SU-DHL-6 (cell line): Measurements from ENCODE around the gene ABHD13.

Source experiments
- H2AFZ ChIP-seq: fragments of 200-600 bp; sonication (generic); 2 replicates; pipeline ENCODE4 v1.6.1; 2014; ENCODE audit warnings: low read depth, mild to moderate bottlenecking, moderate library complexity, mixed read lengths, antibody characterized with exemption, low read length; ENCODE audit not compliant: severe bottlenecking
- H3F3A ChIP-seq: fragments of 200-600 bp; shearing (Covaris generic); 2 replicates; pipeline ENCODE4 v1.6.0; 2016; ENCODE audit warnings: antibody characterized with exemption, mild to moderate bottlenecking; ENCODE audit not compliant: insufficient read depth
- H3K27ac ChIP-seq: fragments of 200-600 bp; sonication (generic); 2 replicates; pipeline ENCODE4 v1.5.1; 2016; ENCODE audit warnings: low read depth, mild to moderate bottlenecking, low read length, moderate library complexity, mixed read lengths
- H3K27me3 ChIP-seq: fragments of 200-600 bp; sonication (generic), shearing (Covaris generic); 2 replicates; pipeline ENCODE4 v1.6.0; 2014; ENCODE audit warnings: mild to moderate bottlenecking, low read length
- H3K36me3 ChIP-seq: fragments of 200-600 bp; sonication (generic); 2 replicates; pipeline ENCODE4 v1.6.1; 2014; ENCODE audit warnings: mild to moderate bottlenecking, low read length, mixed read lengths
- H3K4me2 ChIP-seq: fragments of 300-600, 200-600 bp; shearing (Covaris generic), sonication (generic); 2 replicates; pipeline ENCODE4 v1.6.0; 2014; ENCODE audit warnings: low read length, low read depth, mild to moderate bottlenecking; ENCODE audit not compliant: poor library complexity, severe bottlenecking
- H3K4me3 ChIP-seq: fragments of 200-600 bp; sonication (generic); 2 replicates; pipeline ENCODE4 v1.5.1; 2014; ENCODE audit warnings: antibody characterized with exemption, low read length, mild to moderate bottlenecking, mixed read lengths; ENCODE audit not compliant: insufficient read depth, poor library complexity, severe bottlenecking
- H3K79me2 ChIP-seq: fragments of 200-600 bp; sonication (generic); 2 replicates; pipeline ENCODE4 v1.6.1; 2014; ENCODE audit warnings: mild to moderate bottlenecking, low read length, moderate library complexity; ENCODE audit not compliant: insufficient read depth
- H3K9ac ChIP-seq: fragments of 200-600 bp; sonication (generic); 2 replicates; pipeline ENCODE4 v1.7.0; 2014; ENCODE audit warnings: mild to moderate bottlenecking, low read length
- H3K9me2 ChIP-seq: fragments of 200-600 bp; sonication (generic); replicated peaks from 2 replicates; pipeline ENCODE4 v1.6.1; 2014; ENCODE audit warnings: low read length; ENCODE audit not compliant: insufficient read depth
- H3K9me3 ChIP-seq: fragments of 200-600 bp; sonication (generic); 2 replicates; pipeline ENCODE4 v1.6.1; 2014; ENCODE audit warnings: low read length, mixed read lengths; ENCODE audit not compliant: insufficient read depth
- H4K20me1 ChIP-seq: fragments of 200-600 bp; sonication (generic); 2 replicates; pipeline ENCODE4 v1.6.1; 2014; ENCODE audit warnings: low read depth, mild to moderate bottlenecking, antibody characterized with exemption, low read length, moderate library complexity, mixed read lengths
- EZH2phosphoT487 ChIP-seq: fragments of 200-600 bp; sonication (generic), shearing (Covaris generic); conservative IDR thresholded peaks from 2 replicates; pipeline ENCODE4 v1.6.1; 2018; ENCODE audit warnings: mild to moderate bottlenecking, antibody characterized with exemption, low read length, moderate library complexity, mixed read lengths
- TF ChIP-seq, protein P1 (sequence below): fragments of 200-600 bp; sonication (generic); IDR thresholded peaks from one replicate; pipeline ENCODE4 v1.5.1; 2017; ENCODE audit warnings: antibody characterized with exemption, mild to moderate bottlenecking, low read length, moderate library complexity; ENCODE audit not compliant: insufficient read depth, poor library complexity, severe bottlenecking

Gene ABHD13

GRCh38 chr13:108178078-108178477, 40.1 kb upstream of the ABHD13 start:
- Histone ChIP-seq H3K27me3 (no peaks in the 10 kb centered on the region), H4K20me1 (no peaks in the 10 kb centered on the region), H3K9me3 (no peaks in the 10 kb centered on the region), H2AFZ (no peak overlapping the region), H3K4me2 (no peak overlapping the region), H3K79me2 (no peaks in the 10 kb centered on the region), H3K36me3 (no peaks in the 10 kb centered on the region), H3F3A (no peaks in the 10 kb centered on the region), H3K27ac (no peak overlapping the region), H3K4me3 (no peak overlapping the region), H3K9ac (no peak overlapping the region), H3K9me2 (no peaks in the 10 kb centered on the region)
- TF ChIP-seq, protein P1, sequence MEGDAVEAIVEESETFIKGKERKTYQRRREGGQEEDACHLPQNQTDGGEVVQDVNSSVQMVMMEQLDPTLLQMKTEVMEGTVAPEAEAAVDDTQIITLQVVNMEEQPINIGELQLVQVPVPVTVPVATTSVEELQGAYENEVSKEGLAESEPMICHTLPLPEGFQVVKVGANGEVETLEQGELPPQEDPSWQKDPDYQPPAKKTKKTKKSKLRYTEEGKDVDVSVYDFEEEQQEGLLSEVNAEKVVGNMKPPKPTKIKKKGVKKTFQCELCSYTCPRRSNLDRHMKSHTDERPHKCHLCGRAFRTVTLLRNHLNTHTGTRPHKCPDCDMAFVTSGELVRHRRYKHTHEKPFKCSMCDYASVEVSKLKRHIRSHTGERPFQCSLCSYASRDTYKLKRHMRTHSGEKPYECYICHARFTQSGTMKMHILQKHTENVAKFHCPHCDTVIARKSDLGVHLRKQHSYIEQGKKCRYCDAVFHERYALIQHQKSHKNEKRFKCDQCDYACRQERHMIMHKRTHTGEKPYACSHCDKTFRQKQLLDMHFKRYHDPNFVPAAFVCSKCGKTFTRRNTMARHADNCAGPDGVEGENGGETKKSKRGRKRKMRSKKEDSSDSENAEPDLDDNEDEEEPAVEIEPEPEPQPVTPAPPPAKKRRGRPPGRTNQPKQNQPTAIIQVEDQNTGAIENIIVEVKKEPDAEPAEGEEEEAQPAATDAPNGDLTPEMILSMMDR = no peak
- no peak for TF ChIP-seq EZH2phosphoT487

- Histone ChIP-seq H3K4me3 (no peak overlapping the region), H2AFZ (no peak overlapping the region), H3F3A (no peaks in the 10 kb centered on the region), H3K9me2 (no peaks in the 10 kb centered on the region), H3K27ac (no peak overlapping the region), H4K20me1 (no peaks in the 10 kb centered on the region), H3K9ac (no peak overlapping the region), H3K36me3 (no peaks in the 10 kb centered on the region), H3K79me2 (no peaks in the 10 kb centered on the region), H3K27me3 (no peaks in the 10 kb centered on the region), H3K9me3 (no peaks in the 10 kb centered on the region), H3K4me2 (no peak overlapping the region)
- TF ChIP-seq, protein P1 = no peak
- TF ChIP-seq EZH2phosphoT487 = no peak
These were observed 35.5 kb upstream of the ABHD13 start for GRCh38 chr13:108182652-108183051.

- Histone ChIP-seq H3K27ac (no peak overlapping the region), H2AFZ (no peak overlapping the region), H3K79me2 (no peaks in the 10 kb centered on the region), H3K9ac (no peak overlapping the region), H3F3A (no peaks in the 10 kb centered on the region), H3K9me3 (no peaks in the 10 kb centered on the region), H3K4me3 (no peak overlapping the region), H3K36me3 (no peaks in the 10 kb centered on the region), H3K4me2 (no peak overlapping the region), H3K27me3 (no peaks in the 10 kb centered on the region), H4K20me1 (no peaks in the 10 kb centered on the region), H3K9me2 (no peaks in the 10 kb centered on the region)
- TF ChIP-seq EZH2phosphoT487 = no peak
- TF ChIP-seq, protein P1 = no peak
These were observed 33.0 kb upstream of the ABHD13 start for GRCh38 chr13:108185223-108185622.
